Activated naive CD4-positive, alpha-beta T cell treated with anti-CD3 and anti-CD28 coated beads, Interleukin-2, amount 50 U/mL, for 24 hours (primary cell): ENCODE results near the gene CRYGA.
"Not testable (repeated sequence)": the region's sequence is repeated elsewhere in the genome, so short reads cannot be mapped to it uniquely, and the experiment has no call there.

Experiments used
- H3K27ac Mint-ChIP-seq: one replicate; pipeline ENCODE4 v1.8.0; 2021; ENCODE audit warnings: mild to moderate bottlenecking, mixed read lengths
- H3K27me3 Mint-ChIP-seq: one replicate; pipeline ENCODE4 v1.8.0; 2021; ENCODE audit warnings: mixed read lengths
- H3K36me3 Mint-ChIP-seq: one replicate; pipeline ENCODE4 v1.8.0; 2021; ENCODE audit warnings: mixed read lengths
- H3K4me1 Mint-ChIP-seq: one replicate; pipeline ENCODE4 v1.8.0; 2021; ENCODE audit warnings: mixed read lengths
- H3K4me3 Mint-ChIP-seq: one replicate; pipeline ENCODE4 v1.8.0; 2021; ENCODE audit warnings: mild to moderate bottlenecking, mixed read lengths
- H3K9me3 Mint-ChIP-seq: one replicate; pipeline ENCODE4 v1.8.0; 2021; ENCODE audit warnings: mixed read lengths

The CRYGA gene

GRCh38 chr2:208117390-208117789 lies 46.0 kb downstream of the CRYGA start:
- H3K9me3 Mint-ChIP-seq, H3K4me3 Mint-ChIP-seq, H3K36me3 Mint-ChIP-seq, H3K4me1 Mint-ChIP-seq, H3K27me3 Mint-ChIP-seq: not testable (repeated sequence)
- H3K27ac Mint-ChIP-seq, result peak overlapping the region; percentile 24

GRCh38 chr2:208112969-208113368 lies 50.4 kb downstream of the CRYGA start:
- H3K9me3 Mint-ChIP-seq, result no peaks in the 10 kb centered on the region
- H3K4me3 Mint-ChIP-seq, result no peak overlapping the region
- H3K4me1 Mint-ChIP-seq, result no peaks in the 10 kb centered on the region
- no peak overlapping the region for H3K27ac Mint-ChIP-seq
- no peaks in the 10 kb centered on the region for H3K36me3 Mint-ChIP-seq
- no peaks in the 10 kb centered on the region for H3K27me3 Mint-ChIP-seq

DNA sequence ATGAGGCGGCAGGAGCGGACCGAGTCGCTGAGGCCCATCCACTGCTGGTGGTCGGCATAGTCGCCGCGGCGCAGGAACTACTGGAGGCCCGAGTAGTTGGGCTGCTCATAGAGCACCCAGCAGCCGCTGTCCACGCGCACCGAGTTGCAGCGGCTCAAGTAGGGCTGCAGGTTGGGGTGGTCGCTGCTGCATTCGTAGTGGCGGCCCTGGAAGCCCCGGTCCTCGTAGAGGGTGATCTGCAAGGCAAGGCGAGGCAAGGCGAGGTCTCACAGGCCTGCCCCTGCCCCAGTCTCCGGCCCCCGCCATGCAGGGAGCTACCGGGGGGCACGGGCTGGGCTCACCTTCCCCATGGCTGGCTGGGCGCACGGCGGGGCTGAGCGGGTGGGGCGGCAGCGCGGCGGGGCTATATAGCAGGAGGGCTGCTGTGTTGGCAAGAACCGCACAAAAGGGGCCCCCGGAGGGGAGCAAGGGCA lies 51.1 kb downstream of the CRYGA start:
- H3K27ac Mint-ChIP-seq, H3K36me3 Mint-ChIP-seq, H3K27me3 Mint-ChIP-seq, H3K4me1 Mint-ChIP-seq, H3K9me3 Mint-ChIP-seq, H3K4me3 Mint-ChIP-seq: not testable (repeated sequence)
